GM21529 (cell line): ENCODE results near the gene POC5.
"Not testable (repeated sequence)": the region's sequence is repeated elsewhere in the genome, so short reads cannot be mapped to it uniquely, and the experiment has no call there.

Source experiments
- ATAC-seq: cut with Tn5 transposase; IDR thresholded peaks from one replicate; pipeline ENCODE4 v1.9.1; 2021; ENCODE audit not compliant: unreplicated experiment

The POC5 gene

GRCh38 chr5:75706775-75707174 lies 10.5 kb downstream of the POC5 start:
- no peak for ATAC-seq

GRCh38 chr5:75706016-75706415 lies 11.2 kb downstream of the POC5 start:
- no peak for ATAC-seq

DNA sequence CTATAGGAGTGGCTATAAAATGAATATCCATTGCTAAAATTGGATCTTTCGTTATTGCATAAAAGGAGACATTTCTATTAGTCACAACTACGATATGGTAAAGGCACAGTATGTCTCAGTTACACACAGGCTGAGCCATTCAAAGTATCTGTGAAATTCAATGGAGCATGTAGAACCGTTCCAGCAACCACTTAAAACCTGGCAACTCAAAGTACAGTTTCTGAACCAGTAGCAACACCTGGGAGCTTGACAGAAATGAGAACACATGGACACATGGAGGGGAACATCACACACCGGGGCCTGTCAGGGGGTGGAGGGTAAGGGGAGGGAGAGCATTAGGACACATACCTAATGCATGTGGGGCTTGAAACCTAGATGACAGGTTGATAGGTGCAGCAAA lies 15.4 kb downstream of the POC5 start:
- ATAC-seq, result no peak

GRCh38 chr5:75695472-75696351 lies 21.5 kb downstream of the POC5 start:
- ATAC-seq, result not testable (repeated sequence)

- ATAC-seq, result no peak
Measured at GRCh38 chr5:75694781-75695180, 22.5 kb downstream of the POC5 start.

GRCh38 chr5:75690669-75691068 lies 26.6 kb downstream of the POC5 start:
- ATAC-seq, result no peak

DNA sequence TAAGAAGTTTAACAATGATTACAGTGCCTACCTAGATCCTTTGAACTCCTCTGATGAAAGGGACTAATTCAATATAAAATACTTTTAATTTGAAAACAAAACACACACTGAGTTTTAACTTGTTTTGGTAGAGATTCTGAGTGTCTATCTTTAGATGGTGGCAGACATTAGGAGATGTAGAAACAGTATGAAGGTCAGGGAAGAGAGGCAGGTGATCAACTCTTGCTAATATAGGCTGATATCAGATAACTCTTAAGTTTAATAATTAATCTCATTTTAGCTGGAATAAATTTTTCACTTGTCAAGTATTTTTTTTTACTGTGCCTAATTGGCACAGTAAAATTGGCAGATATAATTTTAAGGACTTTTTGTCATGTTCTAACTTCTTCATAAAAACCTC lies 30.8 kb downstream of the POC5 start:
- no peak for ATAC-seq

- ATAC-seq, result no peak
Measured at GRCh38 chr5:75685141-75685540, 32.1 kb downstream of the POC5 start.

GRCh38 chr5:75681125-75681830 lies 36.0 kb downstream of the POC5 start:
- ATAC-seq, result no peak

DNA sequence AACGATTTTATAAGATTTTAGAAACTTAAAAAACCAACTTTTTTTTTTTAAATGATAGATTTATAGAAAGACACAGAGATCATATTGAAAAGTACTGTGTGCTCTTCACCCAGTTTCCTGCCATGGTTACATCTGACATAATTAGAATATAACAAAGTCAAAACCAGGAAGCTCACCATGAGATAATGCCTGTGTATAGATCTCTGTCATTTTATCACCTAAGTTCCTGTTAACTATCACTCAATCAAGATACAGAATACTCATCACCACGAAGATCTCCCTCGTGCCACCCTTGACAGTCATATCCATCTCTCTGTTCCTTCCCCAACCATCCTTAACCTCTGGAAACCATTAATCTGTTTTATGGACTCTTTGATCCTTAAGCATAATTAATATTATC lies 39.1 kb downstream of the POC5 start:
- no peak for ATAC-seq

DNA sequence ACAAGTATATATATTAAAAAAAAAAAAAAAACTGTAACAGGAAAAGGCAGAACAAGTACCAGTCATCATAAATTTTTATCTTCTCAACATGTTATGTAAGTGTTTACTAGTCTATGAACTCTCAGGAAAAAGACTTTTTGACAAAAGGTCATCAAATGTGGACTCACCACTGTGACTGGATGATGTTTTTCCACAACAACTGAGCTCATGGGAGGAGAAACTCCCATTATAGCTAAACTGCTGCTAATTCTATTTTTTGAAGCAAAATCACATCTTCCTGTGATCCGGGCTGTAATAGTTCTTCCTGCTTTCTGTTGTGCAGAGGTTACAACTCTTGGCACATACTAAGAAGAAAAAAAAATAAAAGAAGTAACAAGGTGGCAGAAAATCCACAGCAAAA lies 39.6 kb downstream of the POC5 start:
- no peak for ATAC-seq

- ATAC-seq, result no peak
Measured at GRCh38 chr5:75675783-75676182, 41.5 kb downstream of the POC5 start.

DNA sequence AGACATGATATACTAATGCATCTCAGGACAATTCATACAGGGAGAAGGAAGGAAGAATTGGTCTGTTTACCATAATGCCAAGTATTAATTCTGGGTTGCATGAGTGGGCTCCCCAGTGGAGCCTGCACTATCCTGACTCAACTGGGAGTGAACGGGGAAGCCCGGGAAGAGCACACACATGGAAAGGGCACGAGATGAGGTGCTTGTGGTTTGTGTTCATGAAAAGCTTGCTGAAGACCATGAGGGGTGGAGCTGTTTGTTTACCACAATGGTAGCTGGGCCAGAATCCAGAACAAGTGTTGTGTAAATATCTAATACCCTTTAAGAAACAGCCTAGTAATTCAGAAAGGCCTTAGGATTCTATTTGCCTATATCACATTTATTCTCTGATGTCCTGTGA lies 44.6 kb downstream of the POC5 start:
- ATAC-seq, result no peak

- ATAC-seq, result no peak
Measured at GRCh38 chr5:75671506-75671905, 45.7 kb downstream of the POC5 start.

- ATAC-seq, result no peak
Measured at GRCh38 chr5:75670577-75670976, 46.7 kb downstream of the POC5 start.

DNA sequence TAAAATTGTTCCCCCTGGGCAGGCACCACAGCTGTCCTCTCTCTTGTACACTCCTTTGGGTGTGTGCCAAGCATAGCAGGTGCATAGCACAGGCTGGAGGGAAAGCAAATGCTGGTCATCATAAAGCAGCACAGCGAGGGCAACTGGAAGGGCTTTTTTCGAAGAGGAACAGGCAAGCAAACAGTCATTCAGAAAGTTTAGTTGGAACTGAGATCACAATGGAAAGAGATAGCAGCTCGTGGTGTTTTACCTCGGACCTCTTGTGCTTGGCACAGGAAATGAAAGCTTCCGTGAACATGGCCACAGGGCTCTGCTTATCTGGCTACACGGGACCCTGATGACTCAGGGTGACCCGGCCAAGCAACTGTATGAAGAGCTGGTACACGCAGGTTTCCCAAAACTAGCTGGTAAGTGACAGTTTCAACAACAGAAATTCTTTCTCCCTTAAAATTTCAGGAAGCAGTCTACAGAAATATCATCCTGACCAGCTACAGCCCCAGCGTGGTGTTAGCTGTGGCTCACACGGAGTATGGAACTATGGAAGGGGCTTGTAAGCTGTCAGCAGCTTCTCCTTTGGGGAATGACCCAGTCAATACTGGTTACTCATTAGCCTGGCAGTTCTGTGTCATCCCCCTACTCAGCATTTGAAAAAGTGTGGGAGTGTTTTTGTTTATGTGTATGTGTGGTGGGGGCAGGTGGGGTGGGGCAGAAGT lies 48.1 kb downstream of the POC5 start:
- ATAC-seq, result peak; percentile 93

DNA sequence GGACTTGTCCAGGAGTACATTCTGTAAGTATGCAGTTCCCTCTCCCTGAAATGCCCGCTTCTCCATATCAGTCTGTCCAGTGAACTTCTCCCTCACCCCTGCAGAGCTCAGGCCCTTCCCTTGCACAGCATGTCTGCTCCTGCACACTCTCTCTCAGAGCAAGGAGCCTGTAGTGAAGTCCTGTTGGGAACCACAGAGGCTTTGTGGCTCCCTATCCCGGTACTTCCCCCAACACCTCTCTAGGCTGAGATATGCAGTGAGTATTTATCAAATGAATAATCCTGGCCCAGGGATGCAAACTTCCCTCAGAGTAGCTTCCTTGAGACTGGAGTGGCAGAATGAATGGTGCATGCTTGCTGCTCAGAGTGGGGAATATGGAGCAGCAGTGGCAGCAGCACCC lies 48.8 kb downstream of the POC5 start:
- peak; percentile 2 for ATAC-seq

DNA sequence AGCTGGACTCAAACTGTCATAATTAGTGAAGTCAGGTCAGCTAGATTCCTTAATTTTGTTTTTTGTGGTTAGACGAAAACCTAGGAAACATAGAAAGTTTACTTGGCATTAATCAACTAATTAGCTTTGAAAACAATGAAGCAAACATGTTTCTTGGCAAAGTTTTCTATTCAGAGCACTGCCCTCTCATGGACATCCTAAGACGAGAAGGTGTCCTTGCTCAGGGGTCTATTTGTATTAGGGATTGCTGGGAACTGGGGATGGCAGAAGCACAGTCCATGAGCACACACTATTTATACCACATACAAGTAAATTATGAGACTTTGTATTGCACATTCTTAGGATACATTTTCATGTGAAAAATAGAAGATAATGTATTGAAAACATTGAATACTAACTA lies 49.7 kb downstream of the POC5 start:
- no peak for ATAC-seq

DNA sequence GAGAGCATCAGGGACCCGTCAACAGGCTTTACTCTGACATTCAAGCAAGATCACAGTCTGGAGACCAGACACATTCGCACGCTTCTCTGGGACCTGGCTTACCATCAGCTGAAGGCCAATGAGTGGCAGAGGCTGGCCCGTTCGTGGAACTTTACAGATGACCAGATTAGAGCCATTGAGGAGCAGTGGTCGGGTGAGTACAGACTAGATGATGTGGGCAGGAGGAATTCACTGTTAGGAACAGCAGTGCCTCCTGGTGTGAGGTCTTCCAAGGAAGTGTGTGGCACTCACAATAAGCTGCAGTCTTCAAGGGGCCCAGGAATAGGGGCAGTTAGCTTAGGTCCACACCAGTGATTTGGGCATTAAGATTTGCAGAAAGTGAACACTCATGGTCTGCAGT lies 50.4 kb downstream of the POC5 start:
- ATAC-seq, result no peak

- no peak for ATAC-seq
Measured at GRCh38 chr5:75664979-75665378, 52.3 kb downstream of the POC5 start.

DNA sequence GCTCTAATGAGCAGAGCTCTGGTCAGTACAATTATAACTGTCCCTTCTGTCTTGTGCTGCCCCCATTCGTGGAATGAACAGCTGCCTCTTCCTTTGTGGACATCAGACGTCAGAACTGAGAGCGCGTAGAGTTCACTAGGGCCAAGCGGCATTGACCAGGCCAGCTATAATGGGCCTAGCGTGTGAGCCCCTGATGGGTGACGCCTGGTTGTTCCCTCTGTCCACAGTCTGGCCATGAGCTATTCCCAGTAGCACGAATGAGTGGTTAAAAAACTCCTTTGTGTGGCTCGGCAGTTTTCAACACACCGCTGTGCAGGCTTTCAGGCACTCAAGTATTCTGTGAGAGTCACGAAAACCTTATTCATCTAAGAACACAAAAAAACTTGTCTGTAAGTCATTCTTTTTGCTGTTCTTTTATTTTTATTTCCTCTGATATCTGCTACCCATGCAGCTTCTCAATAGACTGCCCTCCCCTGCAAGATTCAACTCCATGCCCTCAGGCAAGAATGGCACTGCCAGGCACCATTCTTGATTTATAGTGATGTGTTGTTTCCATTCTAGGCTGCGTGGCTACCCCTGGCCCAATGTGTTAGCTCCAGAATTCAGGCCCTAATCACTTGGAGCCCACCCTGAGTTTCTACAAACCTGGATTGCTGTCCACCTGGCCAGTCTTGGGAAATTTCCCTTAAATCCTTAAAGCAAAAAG lies 53.5 kb downstream of the POC5 start:
- ATAC-seq, result no peak
